ENCODE measurements around the gene UCN3. TPM values are rescaled to one million over a fixed set of nuclear protein-coding genes. Genes with fewer than 3 reads are reported as not detected.
A peak's percentile ranks its signal among the peaks of the same experiment; 100 is the strongest.

Gene UCN3
- polyA plus RNA-seq, 2 of the 4 experiments (the other 2 are of a cell fraction): not detected

- TF ChIP-seq BCL3 (IDR thresholded peaks at IDR 0.05): no peak
- no peak for TF ChIP-seq JUNB (IDR thresholded peaks at IDR 0.05)
These were observed 20.5 kb downstream of the UCN3 start (continued) for GRCh38 chr10:5385224-5385623.

DNA sequence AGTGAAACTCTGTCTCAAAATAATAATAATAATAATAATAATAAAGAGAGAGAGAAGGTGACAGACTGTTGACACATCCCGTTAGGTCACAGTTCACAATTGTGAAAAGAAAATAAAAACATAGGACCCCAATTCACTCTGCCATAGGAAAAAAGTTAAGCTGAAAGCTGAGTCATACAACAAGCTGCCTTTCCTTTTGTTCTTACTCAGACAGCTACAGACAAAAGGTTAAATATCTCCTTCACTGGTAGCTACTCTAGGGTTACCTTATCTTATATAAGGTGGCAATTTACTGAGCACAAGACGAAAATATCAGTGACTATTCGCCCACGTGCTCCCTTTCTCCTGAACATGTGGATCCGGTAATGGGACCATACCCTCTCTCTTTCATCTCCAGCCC is 22.4 kb downstream of the UCN3 start:
- Histone ChIP-seq H3K4me2 (no peak overlapping the region), H3K4me1 (peaks cover 10% of the 10 kb centered on the region), H3K4me3 (no peak overlapping the region), H3K9me3 (peaks cover 33% of the 10 kb centered on the region), H3K27ac (no peak overlapping the region)
- ChIA-PET CTCF (interaction anchor here (0.5 to 2.2 kb wide), 4 partner anchors 10 to 537 kb away, joined by 3 to 5 read pairs (median 4); no protein-coding TSS in a partner anchor), POLR2A (no interaction called here)
- DNase-seq (ENCODE audit: low read depth in 1 of 2, low spot score in 1 of 2) (no peak), ATAC-seq (no peak), FAIRE-seq (no peak)
- WGBS (ENCODE audit: missing lambda C conversion rate): 90% methylated on average over 5 of the region's 5 CpGs
- TF ChIP-seq MAFK (IDR thresholded peaks at IDR 0.05; ENCODE audit: partially characterized antibody): no peak
- no peak for TF ChIP-seq JUN (IDR thresholded peaks at IDR 0.05)
- no peak for TF ChIP-seq RAD21 (conservative IDR thresholded peaks at IDR 0.05 in 1 of 2, IDR thresholded peaks at IDR 0.05 in 1 of 2)
- TF ChIP-seq CBX8 (IDR thresholded peaks at IDR 0.05): no peak
- no peak for TF ChIP-seq KDM1A (IDR thresholded peaks at IDR 0.05; ENCODE audit: low read depth)
- TF ChIP-seq, protein P1, sequence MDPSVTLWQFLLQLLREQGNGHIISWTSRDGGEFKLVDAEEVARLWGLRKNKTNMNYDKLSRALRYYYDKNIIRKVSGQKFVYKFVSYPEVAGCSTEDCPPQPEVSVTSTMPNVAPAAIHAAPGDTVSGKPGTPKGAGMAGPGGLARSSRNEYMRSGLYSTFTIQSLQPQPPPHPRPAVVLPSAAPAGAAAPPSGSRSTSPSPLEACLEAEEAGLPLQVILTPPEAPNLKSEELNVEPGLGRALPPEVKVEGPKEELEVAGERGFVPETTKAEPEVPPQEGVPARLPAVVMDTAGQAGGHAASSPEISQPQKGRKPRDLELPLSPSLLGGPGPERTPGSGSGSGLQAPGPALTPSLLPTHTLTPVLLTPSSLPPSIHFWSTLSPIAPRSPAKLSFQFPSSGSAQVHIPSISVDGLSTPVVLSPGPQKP (IDR thresholded peaks at IDR 0.05; ENCODE audit: low read depth, low read length): no peak
- TF ChIP-seq, protein P2, sequence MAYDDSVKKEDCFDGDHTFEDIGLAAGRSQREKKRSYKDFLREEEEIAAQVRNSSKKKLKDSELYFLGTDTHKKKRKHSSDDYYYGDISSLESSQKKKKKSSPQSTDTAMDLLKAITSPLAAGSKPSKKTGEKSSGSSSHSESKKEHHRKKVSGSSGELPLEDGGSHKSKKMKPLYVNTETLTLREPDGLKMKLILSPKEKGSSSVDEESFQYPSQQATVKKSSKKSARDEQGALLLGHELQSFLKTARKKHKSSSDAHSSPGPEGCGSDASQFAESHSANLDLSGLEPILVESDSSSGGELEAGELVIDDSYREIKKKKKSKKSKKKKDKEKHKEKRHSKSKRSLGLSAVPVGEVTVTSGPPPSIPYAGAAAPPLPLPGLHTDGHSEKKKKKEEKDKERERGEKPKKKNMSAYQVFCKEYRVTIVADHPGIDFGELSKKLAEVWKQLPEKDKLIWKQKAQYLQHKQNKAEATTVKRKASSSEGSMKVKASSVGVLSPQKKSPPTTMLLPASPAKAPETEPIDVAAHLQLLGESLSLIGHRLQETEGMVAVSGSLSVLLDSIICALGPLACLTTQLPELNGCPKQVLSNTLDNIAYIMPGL (CRISPR knock-in tag; IDR thresholded peaks at IDR 0.05; ENCODE audit: borderline replicate concordance): no peak
- no peak for TF ChIP-seq HES2 (IDR thresholded peaks at IDR 0.05)
- TF ChIP-seq KDM5A (IDR thresholded peaks at IDR 0.05): no peak
- TF ChIP-seq JUNB (IDR thresholded peaks at IDR 0.05): no peak

DNA sequence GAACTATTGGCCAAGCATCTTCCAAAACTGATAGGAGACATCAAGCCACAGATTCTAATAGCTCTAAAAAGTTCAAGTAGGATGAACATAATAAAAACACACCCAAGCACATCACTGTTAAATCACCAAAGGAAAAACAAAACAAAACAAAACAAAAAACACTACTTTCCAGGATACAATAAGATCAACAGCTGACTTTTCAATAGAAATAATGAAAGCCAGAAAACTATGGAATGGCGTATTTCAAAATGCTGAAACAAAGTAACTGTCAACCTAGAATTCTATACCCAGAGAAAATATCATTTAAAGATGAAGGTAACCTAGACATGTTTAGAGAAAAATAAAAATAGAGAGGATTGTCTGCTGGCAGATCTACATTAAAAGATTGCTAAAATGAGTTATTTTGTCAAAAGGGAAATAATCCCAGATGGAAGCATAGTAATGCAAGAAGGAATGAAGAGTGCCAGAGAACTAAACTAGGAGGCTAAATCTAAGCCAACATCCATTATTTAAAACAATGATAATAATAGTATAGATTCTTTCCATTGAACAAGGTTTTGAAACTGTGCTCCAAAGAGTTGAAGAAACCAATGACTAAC is 25.9 kb downstream of the UCN3 start:
- peak; percentile 44; the same call in 1 of the 2 replicates for TF ChIP-seq HDAC2 (IDR thresholded peaks at IDR 0.05)
- TF ChIP-seq KDM1A (IDR thresholded peaks at IDR 0.05; ENCODE audit: low read depth): peak; percentile 48; the same call in 1 of the 2 replicates
- peak; percentile 14; the same call in 1 of the 2 replicates for TF ChIP-seq HES2 (IDR thresholded peaks at IDR 0.05)
- TF ChIP-seq, protein P3, sequence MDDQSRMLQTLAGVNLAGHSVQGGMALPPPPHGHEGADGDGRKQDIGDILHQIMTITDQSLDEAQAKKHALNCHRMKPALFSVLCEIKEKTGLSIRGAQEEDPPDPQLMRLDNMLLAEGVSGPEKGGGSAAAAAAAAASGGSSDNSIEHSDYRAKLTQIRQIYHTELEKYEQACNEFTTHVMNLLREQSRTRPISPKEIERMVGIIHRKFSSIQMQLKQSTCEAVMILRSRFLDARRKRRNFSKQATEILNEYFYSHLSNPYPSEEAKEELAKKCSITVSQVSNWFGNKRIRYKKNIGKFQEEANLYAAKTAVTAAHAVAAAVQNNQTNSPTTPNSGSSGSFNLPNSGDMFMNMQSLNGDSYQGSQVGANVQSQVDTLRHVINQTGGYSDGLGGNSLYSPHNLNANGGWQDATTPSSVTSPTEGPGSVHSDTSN (IDR thresholded peaks at IDR 0.05): no peak
- TF ChIP-seq ESRRA (IDR thresholded peaks at IDR 0.05; ENCODE audit: borderline replicate concordance, low read length): no peak
- no peak overlapping the region for H3K27ac ChIP-seq
- H3K9me3 ChIP-seq: peaks cover 49% of the 10 kb centered on the region
- H3K4me3 ChIP-seq: no peak overlapping the region
- ChIA-PET CTCF (interaction anchor here (1.4 to 1.6 kb wide), 4 partner anchors 232 to 576 kb away, joined by 3 to 5 read pairs (median 4); no protein-coding TSS in a partner anchor), POLR2A (no interaction called here)
- no peak for ATAC-seq
- 73% methylated on average over 1 of the region's 1 CpG for WGBS (ENCODE audit: missing lambda C conversion rate)
- H3K4me1 ChIP-seq: no peaks in the 10 kb centered on the region
- no peak for DNase-seq (ENCODE audit: low read depth in 1 of 2, low spot score in 1 of 2)
- no peak overlapping the region for H3K4me2 ChIP-seq
- peak; percentile 84 for FAIRE-seq
